Muscle of leg (tissue), 11 donors: ENCODE measurements around the gene MCC. TPM values are rescaled to one million over a fixed set of nuclear protein-coding genes. Genes with fewer than 3 reads are reported as not detected.

Experiments
- DNase-seq: peaks from one replicate; pipeline ENCODE4 v3.0.0; 2013
- H3K27ac ChIP-seq: one replicate; pipeline ENCODE4 v1.5.1; 2013; ENCODE audit warnings: mild to moderate bottlenecking, low read length, control low read depth
- H3K27me3 ChIP-seq: one replicate; pipeline ENCODE4 v1.6.1; 2013; ENCODE audit warnings: low read length; ENCODE audit not compliant: control insufficient read depth, insufficient read depth
- H3K36me3 ChIP-seq: one replicate; pipeline ENCODE4 v1.6.1; 2013; ENCODE audit warnings: low read length; ENCODE audit not compliant: control insufficient read depth, insufficient read depth
- H3K4me1 ChIP-seq: one replicate; pipeline ENCODE4 v1.6.1; 2013; ENCODE audit warnings: low read length; ENCODE audit not compliant: control insufficient read depth, insufficient read depth
- H3K4me3 ChIP-seq: one replicate; pipeline ENCODE4 v1.5.1; 2013; ENCODE audit warnings: low read length, control low read depth
- H3K9me3 ChIP-seq: replicated peaks from 2 replicates; pipeline ENCODE4 v1.6.1; 2013; ENCODE audit warnings: low read depth, low read length; ENCODE audit not compliant: control insufficient read depth
- WGBS: methylation state at CpG from one replicate; pipeline ENCODE4 v1.1.5; 2013; ENCODE audit warnings: missing lambda C conversion rate; ENCODE audit not compliant: insufficient coverage; 5-methylcytosine and 5-hydroxymethylcytosine counted together
- polyA plus RNA-seq, 8 donors: library from polyadenylated mRNA; unstranded; fragments of 120-200 nt; gene quantifications; one replicate each; pipeline versions ENCODE4 v1.2.1 to v1.2.3, GENCODE V29; 2013; ENCODE audit warnings: inconsistent platforms in 1 of 8, low replicate concordance in 1 of 8; ENCODE audit not compliant: insufficient read length in 8 of 8, insufficient read depth in 1 of 8
- total RNA-seq: library from RNA; stranded (reverse); fragments of 120-200 nt; gene quantifications from one replicate; pipeline ENCODE4 v1.2.4, GENCODE V29; 2013

The MCC gene
- total and polyA plus RNA-seq, 9 donors = 12.1 to 19.6 (median 17.0) TPM

DNA sequence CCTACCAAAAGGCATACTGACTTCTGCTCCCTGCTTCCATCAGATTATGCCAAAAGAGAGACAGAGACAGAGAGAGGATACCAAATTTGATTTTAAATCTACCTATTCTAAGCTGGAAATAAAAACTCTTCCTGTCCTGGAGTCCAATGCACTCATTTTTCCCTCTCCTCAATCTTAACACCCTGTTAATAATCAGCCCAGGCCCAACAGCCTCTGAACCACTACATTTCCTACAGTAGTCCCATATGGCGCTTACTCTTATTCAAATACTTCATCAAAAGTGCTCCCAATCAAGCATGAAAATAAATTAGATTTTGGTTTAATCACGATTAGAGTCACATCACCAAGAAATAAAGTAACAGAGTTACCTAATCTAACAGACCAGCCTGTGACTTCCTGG is 205.8 kb downstream of the MCC start:
- DNase-seq = no peak
- no peak overlapping the region for H3K27ac ChIP-seq

DNA sequence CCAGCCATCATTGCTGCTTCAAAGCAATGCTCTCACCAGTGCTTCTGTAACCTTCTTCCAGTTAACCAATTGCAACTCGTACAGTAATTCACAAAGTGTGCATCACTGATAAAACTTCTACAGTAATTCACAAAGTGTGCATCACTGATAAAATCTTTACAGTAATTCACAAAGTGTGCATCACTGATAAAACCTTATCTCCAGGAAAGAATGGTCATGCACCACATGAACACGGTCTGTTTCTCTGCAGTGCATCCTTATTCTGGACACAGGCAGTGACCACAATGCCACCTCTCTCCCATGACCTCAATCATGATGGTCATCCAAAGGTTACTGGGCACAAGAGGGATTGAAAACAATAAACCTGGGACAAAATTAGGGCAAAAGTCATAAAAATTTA is 207.1 kb downstream of the MCC start:
- 64% methylated on average over 2 of the region's 2 CpGs for WGBS
- H3K27me3 ChIP-seq = no peaks in the 10 kb centered on the region
- H3K36me3 ChIP-seq = no peaks in the 10 kb centered on the region
- no peak for DNase-seq
- no peak overlapping the region for H3K4me3 ChIP-seq
- no peaks in the 10 kb centered on the region for H3K9me3 ChIP-seq
- no peaks in the 10 kb centered on the region for H3K4me1 ChIP-seq
- H3K27ac ChIP-seq = no peak overlapping the region

More for the DNA sequence above, 205.8 kb downstream of the MCC start:
- WGBS = no CpG with 5 or more reads among the region's 2 CpGs
- H3K4me1 ChIP-seq = no peaks in the 10 kb centered on the region
- no peaks in the 10 kb centered on the region for H3K9me3 ChIP-seq
- H3K36me3 ChIP-seq = no peaks in the 10 kb centered on the region
- H3K4me3 ChIP-seq = no peak overlapping the region
- no peaks in the 10 kb centered on the region for H3K27me3 ChIP-seq

DNA sequence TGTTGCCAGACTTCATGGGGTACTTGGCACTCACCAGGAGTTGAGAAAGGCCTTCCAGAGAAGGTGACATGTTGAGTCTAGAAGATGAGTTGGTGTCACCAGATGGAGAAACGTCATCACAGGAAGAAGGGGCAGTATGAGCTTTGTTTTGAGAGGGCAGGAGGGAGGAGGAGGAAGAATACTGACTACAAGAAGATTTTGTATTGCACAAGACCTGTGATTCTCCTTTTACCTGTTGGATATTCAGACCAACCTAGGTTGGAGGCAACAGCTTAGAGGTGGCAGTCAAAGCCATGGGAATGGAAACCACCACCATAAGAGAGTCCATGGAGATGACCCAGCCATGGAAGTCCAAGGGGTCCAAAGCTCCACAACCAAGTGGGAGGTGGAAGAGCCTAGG is 207.7 kb downstream of the MCC start:
- Histone ChIP-seq H3K4me1 (peaks cover 3% of the 10 kb centered on the region), H3K27ac (no peak overlapping the region), H3K36me3 (no peaks in the 10 kb centered on the region), H3K9me3 (no peaks in the 10 kb centered on the region), H3K4me3 (no peak overlapping the region), H3K27me3 (no peaks in the 10 kb centered on the region)
- no peak for DNase-seq
- WGBS = 71% methylated on average over 1 of the region's 1 CpG

DNA sequence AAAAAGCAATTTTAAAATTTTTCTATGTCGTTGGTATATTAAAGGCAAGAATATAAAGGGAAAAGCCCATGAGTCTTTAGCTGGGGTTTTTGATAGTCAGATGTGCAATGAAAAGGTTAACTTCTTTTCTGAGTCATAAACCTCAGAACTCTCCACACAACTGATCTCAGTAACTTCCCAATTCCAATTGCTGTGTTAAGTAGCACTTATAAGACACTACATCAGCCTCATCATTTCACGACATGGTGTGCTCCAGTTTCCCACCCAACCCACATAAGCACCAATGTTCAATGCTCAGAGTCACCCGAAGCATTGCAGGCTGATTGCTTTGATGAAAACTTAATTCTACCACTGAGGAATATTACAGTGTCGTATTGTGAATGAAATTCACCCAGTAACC is 209.3 kb downstream of the MCC start:
- no CpG with 5 or more reads among the region's 4 CpGs for WGBS
- no peak for DNase-seq
- Histone ChIP-seq H3K9me3 (no peaks in the 10 kb centered on the region), H3K27ac (no peak overlapping the region), H3K36me3 (no peaks in the 10 kb centered on the region), H3K4me3 (no peak overlapping the region), H3K27me3 (no peaks in the 10 kb centered on the region), H3K4me1 (peaks cover 5% of the 10 kb centered on the region)

DNA sequence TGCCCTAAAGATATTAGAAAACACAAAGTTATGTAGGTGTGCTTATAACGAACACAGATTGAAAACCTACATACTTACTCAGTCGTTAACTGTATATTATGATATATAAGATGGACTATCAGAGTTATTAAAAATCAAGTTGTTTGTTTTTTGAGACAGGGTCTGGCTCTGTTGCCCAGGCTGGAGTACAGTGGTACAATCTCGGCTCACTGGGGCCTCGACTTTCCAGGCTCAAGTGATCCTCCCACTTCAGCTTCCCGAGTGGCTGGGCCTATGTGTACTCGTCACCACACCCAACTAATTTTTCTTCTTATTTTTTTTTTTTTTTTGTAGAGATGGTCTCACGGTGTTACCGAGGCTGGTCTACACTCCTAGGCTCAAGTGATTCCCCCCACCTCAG is 211.8 kb downstream of the MCC start:
- no peak overlapping the region for H3K4me3 ChIP-seq
- no peaks in the 10 kb centered on the region for H3K9me3 ChIP-seq
- no CpG with 5 or more reads among the region's 8 CpGs for WGBS
- DNase-seq = no peak
- no peak overlapping the region for H3K27ac ChIP-seq
- H3K27me3 ChIP-seq = no peaks in the 10 kb centered on the region
- H3K36me3 ChIP-seq = no peaks in the 10 kb centered on the region
- H3K4me1 ChIP-seq = peaks cover 5% of the 10 kb centered on the region

DNA sequence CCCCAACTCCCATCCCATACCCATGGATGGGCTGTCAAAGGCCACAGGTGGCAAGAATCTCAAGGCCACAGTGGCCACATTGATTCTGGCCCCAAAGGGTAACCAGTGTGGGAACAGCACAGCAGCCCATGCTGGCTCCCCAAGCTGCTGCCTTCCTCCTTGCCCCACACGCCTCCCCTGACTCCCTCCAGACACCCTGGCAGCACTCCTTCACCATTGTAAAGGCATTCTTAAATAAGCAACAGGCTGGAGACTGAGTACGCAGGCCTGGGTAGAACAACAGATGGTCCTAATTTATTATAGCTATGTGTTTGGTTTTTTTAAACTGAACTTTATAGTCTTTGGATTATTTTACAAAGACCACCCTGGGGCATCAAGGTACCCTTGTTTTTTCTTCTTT is 212.3 kb downstream of the MCC start:
- Histone ChIP-seq H3K36me3 (no peaks in the 10 kb centered on the region), H3K4me3 (no peak overlapping the region), H3K4me1 (peaks cover 5% of the 10 kb centered on the region), H3K27me3 (no peaks in the 10 kb centered on the region), H3K9me3 (no peaks in the 10 kb centered on the region), H3K27ac (no peak overlapping the region)
- 60% methylated on average over 1 of the region's 2 CpGs for WGBS
- no peak for DNase-seq

DNA sequence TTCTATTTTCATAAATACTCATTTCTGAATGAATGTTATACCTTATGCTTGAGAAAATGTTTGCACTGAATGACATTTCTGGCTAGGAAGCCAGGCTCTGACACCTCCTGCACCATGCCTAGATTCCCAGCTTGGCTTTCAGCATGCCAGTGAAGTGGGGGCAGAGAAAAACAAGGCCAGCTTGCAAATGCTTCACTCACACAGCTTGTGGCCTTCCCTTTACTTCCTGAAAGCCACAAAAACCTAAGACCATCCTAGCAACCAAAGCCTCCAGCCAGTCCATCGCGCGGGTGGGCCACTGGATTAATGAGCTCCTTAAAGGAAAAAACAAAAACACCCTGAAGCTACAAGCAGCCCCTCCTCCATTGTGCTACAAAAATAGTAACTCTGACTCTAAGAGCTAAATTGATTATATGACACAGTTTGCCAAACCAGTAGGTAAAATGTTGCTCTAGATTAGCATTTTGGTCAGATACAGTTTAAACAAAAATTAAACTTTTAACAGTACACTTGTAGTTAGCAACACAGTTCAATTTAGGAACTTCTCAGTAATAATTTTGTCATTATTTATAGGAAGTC is 213.3 kb downstream of the MCC start:
- DNase-seq = peak; percentile 24
- Histone ChIP-seq H3K9me3 (no peaks in the 10 kb centered on the region), H3K36me3 (no peaks in the 10 kb centered on the region), H3K4me1 (peaks cover 5% of the 10 kb centered on the region), H3K4me3 (no peak overlapping the region), H3K27ac (no peak overlapping the region), H3K27me3 (no peaks in the 10 kb centered on the region)
- WGBS = no CpG with 5 or more reads among the region's 3 CpGs

DNA sequence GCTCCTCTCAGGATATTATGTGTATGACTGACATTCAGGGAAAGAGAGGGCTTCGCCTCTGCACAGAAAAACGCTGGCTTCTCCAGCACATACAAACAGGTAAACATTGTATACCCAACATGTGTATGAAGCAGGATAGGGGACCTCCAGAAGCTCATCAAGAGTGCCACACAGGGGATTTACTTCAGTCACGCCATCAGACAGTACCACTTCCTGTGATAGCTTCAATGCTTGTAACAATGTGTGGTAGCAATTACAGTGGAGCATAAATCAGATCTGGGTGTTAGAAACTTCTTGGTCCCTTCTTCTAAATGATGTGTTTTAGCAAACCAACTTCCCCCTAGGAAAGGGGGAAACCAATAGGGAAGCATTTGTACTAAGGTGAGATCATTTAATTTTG is 214.3 kb downstream of the MCC start:
- WGBS = no CpG with 5 or more reads among the region's 3 CpGs
- Histone ChIP-seq H3K4me3 (no peak overlapping the region), H3K27me3 (no peaks in the 10 kb centered on the region), H3K36me3 (no peaks in the 10 kb centered on the region), H3K9me3 (no peaks in the 10 kb centered on the region), H3K27ac (no peak overlapping the region), H3K4me1 (peaks cover 5% of the 10 kb centered on the region)
- no peak for DNase-seq

DNA sequence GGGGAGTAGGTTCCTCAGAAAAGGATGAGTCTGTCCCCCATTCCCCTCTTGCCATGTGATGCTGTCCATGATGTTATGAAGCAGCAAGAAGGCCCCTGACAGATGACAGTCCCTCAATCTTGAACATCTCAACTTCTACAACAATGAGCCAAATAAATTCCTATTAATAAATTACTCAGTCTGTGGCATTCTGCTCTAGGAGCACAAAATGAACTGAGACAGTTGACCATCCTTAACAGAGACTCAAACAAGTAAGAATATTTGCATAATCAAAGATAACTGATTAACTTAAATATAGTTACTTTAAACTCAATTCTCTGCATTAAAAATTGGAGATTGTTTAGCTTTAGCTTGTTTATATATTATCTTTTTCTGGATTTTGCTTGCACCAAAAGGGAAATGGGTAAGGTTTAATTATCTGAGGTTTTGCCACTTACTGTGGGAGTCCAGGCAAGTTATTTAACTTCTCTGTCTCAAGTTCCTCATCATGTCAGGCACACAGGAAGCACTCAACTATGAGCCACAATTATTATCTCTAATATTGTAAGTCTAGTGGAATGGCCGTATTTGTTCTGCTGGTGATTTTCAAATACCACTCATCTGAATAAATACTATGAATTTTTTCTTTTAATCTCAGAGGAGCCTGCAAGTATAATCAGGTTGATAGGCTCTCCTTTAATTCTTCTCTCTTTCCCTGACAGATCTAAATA is 216.4 kb downstream of the MCC start:
- Histone ChIP-seq H3K9me3 (no peaks in the 10 kb centered on the region), H3K4me1 (peaks cover 5% of the 10 kb centered on the region), H3K4me3 (no peak overlapping the region), H3K36me3 (no peaks in the 10 kb centered on the region), H3K27ac (no peak overlapping the region), H3K27me3 (no peaks in the 10 kb centered on the region)
- no CpG with 5 or more reads among the region's 1 CpG for WGBS
- no peak for DNase-seq

DNA sequence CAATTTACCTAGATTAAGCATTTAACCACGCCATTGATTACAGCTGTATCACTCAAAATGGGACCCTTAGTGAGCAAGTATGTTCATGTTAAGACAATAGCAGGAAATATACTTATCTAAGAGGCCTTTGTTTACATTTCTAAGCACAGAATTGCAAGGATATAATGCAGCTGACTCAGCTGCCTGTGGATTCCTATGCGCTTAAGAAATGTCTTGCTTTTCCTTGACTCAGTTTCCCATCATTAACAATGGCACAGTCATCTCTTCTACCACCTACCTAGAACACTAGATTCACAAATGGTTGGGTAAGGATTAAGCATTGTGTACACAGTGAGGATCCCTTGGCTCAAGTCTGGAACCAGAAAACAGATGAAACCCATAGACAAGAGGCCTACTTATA is 217.2 kb downstream of the MCC start:
- H3K4me3 ChIP-seq = no peak overlapping the region
- H3K4me1 ChIP-seq = peaks cover 4% of the 10 kb centered on the region
- WGBS = no CpG with 5 or more reads among the region's 2 CpGs

More for the DNA sequence above, 217.2 kb downstream of the MCC start:
- Histone ChIP-seq H3K9me3 (no peaks in the 10 kb centered on the region), H3K36me3 (no peaks in the 10 kb centered on the region), H3K27me3 (no peaks in the 10 kb centered on the region), H3K27ac (no peak overlapping the region)
- no peak for DNase-seq
